NCI-H524 treated with DMSO at 0.1 percent for 48 hours (cell line): ENCODE measurements around the gene MED16.
"Not testable (repeated sequence)": the region's sequence is repeated elsewhere in the genome, so short reads cannot be mapped to it uniquely, and the experiment has no call there.

Source experiments
- DNase-seq: peaks from one replicate; lab custom pipeline; 2025; lab: John Stamatoyannopoulos, UW

The MED16 gene

GRCh38 chr19:853614-854220 lies 39.3 kb downstream of the MED16 start:
- DNase-seq: not testable (repeated sequence)

GRCh38 chr19:853014-853585 lies 39.9 kb downstream of the MED16 start:
- DNase-seq: no peak

- no peak for DNase-seq
Observed at GRCh38 chr19:852136-853013, 40.6 kb downstream of the MED16 start, which contains the start of gene ELANE. ELANE (plus strand) TSS chr19:852303; CDS start chr19:852329, 26 bp downstream.

GRCh38 chr19:850979-851335 lies 42.0 kb downstream of the MED16 start:
- DNase-seq: no peak

- no peak for DNase-seq
Observed at GRCh38 chr19:850221-850978, 42.6 kb downstream of the MED16 start.

GRCh38 chr19:849195-849594 lies 43.8 kb downstream of the MED16 start:
- DNase-seq: not testable (repeated sequence)

- DNase-seq: no peak
Observed at GRCh38 chr19:848386-848921, 44.5 kb downstream of the MED16 start.

- no peak for DNase-seq
Observed at GRCh38 chr19:845707-846521, 47.1 kb downstream of the MED16 start.

- no peak for DNase-seq
Observed at GRCh38 chr19:844546-844971, 48.4 kb downstream of the MED16 start.

GRCh38 chr19:843836-844545 lies 49.0 kb downstream of the MED16 start:
- DNase-seq: no peak

GRCh38 chr19:843180-843835 lies 49.7 kb downstream of the MED16 start:
- no peak for DNase-seq

GRCh38 chr19:842802-843179 lies 50.2 kb downstream of the MED16 start:
- DNase-seq: not testable (repeated sequence)

GRCh38 chr19:840519-841206 lies 52.3 kb downstream of the MED16 start, which contains the start of gene PRTN3:
PRTN3 (plus strand) TSS chr19:840999; CDS start chr19:841009, 10 bp downstream.
- no peak for DNase-seq

GRCh38 chr19:835210-835810 lies 57.7 kb downstream of the MED16 start:
- DNase-seq: no peak

- DNase-seq: no peak
Observed at GRCh38 chr19:834216-834615, 58.8 kb downstream of the MED16 start.

GRCh38 chr19:831407-832369 lies 61.3 kb downstream of the MED16 start:
- DNase-seq: no peak

GRCh38 chr19:829129-829758 lies 63.7 kb downstream of the MED16 start:
- DNase-seq: no peak
